Dendritic cell treated with granulocyte-macrophage colony-stimulating factor and Interleukin-4, amounts not matched to agents 40 ng/mL and 50 ng/mL, for 4 days (primary cell): ENCODE results near the gene PPP1R1A.

Experiments used
- H3K27ac Mint-ChIP-seq: one replicate; pipeline ENCODE4 v1.8.0; 2022; ENCODE audit warnings: mild to moderate bottlenecking, mixed read lengths
- H3K27me3 Mint-ChIP-seq: one replicate; pipeline ENCODE4 v1.8.0; 2022; ENCODE audit warnings: mild to moderate bottlenecking, mixed read lengths
- H3K36me3 Mint-ChIP-seq: one replicate; pipeline ENCODE4 v1.8.0; 2022; ENCODE audit warnings: low read depth, mixed read lengths
- H3K4me1 Mint-ChIP-seq: one replicate; pipeline ENCODE4 v1.8.0; 2022; ENCODE audit warnings: low read depth, mixed read lengths
- H3K4me3 Mint-ChIP-seq: one replicate; pipeline ENCODE4 v1.8.0; 2022; ENCODE audit warnings: mild to moderate bottlenecking, moderate library complexity, mixed read lengths
- H3K9me3 Mint-ChIP-seq: one replicate; pipeline ENCODE4 v1.8.0; 2022; ENCODE audit warnings: mixed read lengths
- intact Hi-C: fragments of 100-400 bp; cut with micrococcal nuclease; formaldehyde crosslinking; loops from one replicate; pipeline ENCODE4 v1.15.0; 2022

The PPP1R1A gene

GRCh38 chr12:54571193-54572188, 17.0 kb downstream of the PPP1R1A start:
- no peaks in the 10 kb centered on the region for H3K27me3 Mint-ChIP-seq
- intact Hi-C loops = no loop called here
- H3K27ac Mint-ChIP-seq = no peak overlapping the region
- no peaks in the 10 kb centered on the region for H3K9me3 Mint-ChIP-seq
- H3K36me3 Mint-ChIP-seq = peaks cover 90% of the 10 kb centered on the region
- H3K4me1 Mint-ChIP-seq = peaks cover 9% of the 10 kb centered on the region
- H3K4me3 Mint-ChIP-seq = no peak overlapping the region

- Mint-ChIP-seq H3K4me1 (peaks cover 6% of the 10 kb centered on the region), H3K36me3 (peaks cover 75% of the 10 kb centered on the region), H3K4me3 (no peak overlapping the region), H3K9me3 (no peaks in the 10 kb centered on the region), H3K27me3 (no peaks in the 10 kb centered on the region), H3K27ac (no peak overlapping the region)
- intact Hi-C loops = no loop called here
Observed at GRCh38 chr12:54569995-54570528, 18.4 kb downstream of the PPP1R1A start.

- Mint-ChIP-seq H3K27ac (no peak overlapping the region), H3K4me3 (no peak overlapping the region), H3K36me3 (peaks cover 68% of the 10 kb centered on the region), H3K4me1 (no peaks in the 10 kb centered on the region), H3K9me3 (no peaks in the 10 kb centered on the region), H3K27me3 (no peaks in the 10 kb centered on the region)
- intact Hi-C loops = no loop called here
Observed at GRCh38 chr12:54569072-54569471, 19.4 kb downstream of the PPP1R1A start.

GRCh38 chr12:54566792-54567191, 21.7 kb downstream of the PPP1R1A start:
- Mint-ChIP-seq H3K9me3 (no peaks in the 10 kb centered on the region), H3K27me3 (no peaks in the 10 kb centered on the region), H3K4me1 (peaks cover 5% of the 10 kb centered on the region), H3K36me3 (peaks cover 45% of the 10 kb centered on the region), H3K4me3 (no peak overlapping the region), H3K27ac (peak overlapping the region; percentile 3)
- intact Hi-C loops = no loop called here

- H3K27me3 Mint-ChIP-seq = no peaks in the 10 kb centered on the region
- intact Hi-C loops = no loop called here
- H3K36me3 Mint-ChIP-seq = peaks cover 38% of the 10 kb centered on the region
- peaks cover 13% of the 10 kb centered on the region for H3K4me1 Mint-ChIP-seq
- no peaks in the 10 kb centered on the region for H3K9me3 Mint-ChIP-seq
- no peak overlapping the region for H3K4me3 Mint-ChIP-seq
- H3K27ac Mint-ChIP-seq = no peak overlapping the region
Observed at GRCh38 chr12:54565986-54566544, 22.4 kb downstream of the PPP1R1A start.

- Mint-ChIP-seq H3K4me3 (no peak overlapping the region), H3K36me3 (peaks cover 31% of the 10 kb centered on the region), H3K27ac (no peak overlapping the region), H3K4me1 (peaks cover 19% of the 10 kb centered on the region), H3K9me3 (no peaks in the 10 kb centered on the region), H3K27me3 (no peaks in the 10 kb centered on the region)
- intact Hi-C loops = no loop called here
Observed at GRCh38 chr12:54565310-54565985, 23.0 kb downstream of the PPP1R1A start.

- intact Hi-C loops = no loop called here
- Mint-ChIP-seq H3K36me3 (peaks cover 25% of the 10 kb centered on the region), H3K9me3 (no peaks in the 10 kb centered on the region), H3K27ac (no peak overlapping the region), H3K27me3 (no peaks in the 10 kb centered on the region), H3K4me1 (peaks cover 26% of the 10 kb centered on the region), H3K4me3 (no peak overlapping the region)
Observed at GRCh38 chr12:54564768-54565167, 23.7 kb downstream of the PPP1R1A start.

GRCh38 chr12:54563787-54564186, 24.7 kb downstream of the PPP1R1A start:
- H3K27me3 Mint-ChIP-seq = no peaks in the 10 kb centered on the region
- no peaks in the 10 kb centered on the region for H3K9me3 Mint-ChIP-seq
- H3K4me1 Mint-ChIP-seq = peaks cover 32% of the 10 kb centered on the region
- intact Hi-C loops = no loop called here
- H3K36me3 Mint-ChIP-seq = peaks cover 15% of the 10 kb centered on the region
- H3K27ac Mint-ChIP-seq = no peak overlapping the region
- no peak overlapping the region for H3K4me3 Mint-ChIP-seq

GRCh38 chr12:54562750-54563356, 25.6 kb downstream of the PPP1R1A start:
- Mint-ChIP-seq H3K36me3 (peaks cover 7% of the 10 kb centered on the region), H3K27ac (peak overlapping the region; percentile 79), H3K27me3 (no peaks in the 10 kb centered on the region), H3K9me3 (no peaks in the 10 kb centered on the region), H3K4me3 (no peak overlapping the region), H3K4me1 (peaks cover 32% of the 10 kb centered on the region)
- intact Hi-C loops = no loop called here

- H3K27me3 Mint-ChIP-seq = no peaks in the 10 kb centered on the region
- peaks cover 32% of the 10 kb centered on the region for H3K4me1 Mint-ChIP-seq
- no peaks in the 10 kb centered on the region for H3K9me3 Mint-ChIP-seq
- peak overlapping the region; percentile 72 for H3K4me3 Mint-ChIP-seq
- intact Hi-C loops = no loop called here
- H3K36me3 Mint-ChIP-seq = no peaks in the 10 kb centered on the region
- peak overlapping the region; percentile 79 for H3K27ac Mint-ChIP-seq
Observed at GRCh38 chr12:54561164-54561563, 27.3 kb downstream of the PPP1R1A start.

GRCh38 chr12:54560374-54560858, 28.0 kb downstream of the PPP1R1A start:
- H3K27ac Mint-ChIP-seq = peak overlapping the region; percentile 79
- no peaks in the 10 kb centered on the region for H3K36me3 Mint-ChIP-seq
- peaks cover 32% of the 10 kb centered on the region for H3K4me1 Mint-ChIP-seq
- no peaks in the 10 kb centered on the region for H3K9me3 Mint-ChIP-seq
- H3K27me3 Mint-ChIP-seq = no peaks in the 10 kb centered on the region
- intact Hi-C loops = no loop called here
- H3K4me3 Mint-ChIP-seq = peak overlapping the region; percentile 72

GRCh38 chr12:54558759-54559158, 29.7 kb downstream of the PPP1R1A start:
- Mint-ChIP-seq H3K4me3 (no peak overlapping the region), H3K27ac (no peak overlapping the region), H3K36me3 (peaks cover 1% of the 10 kb centered on the region), H3K27me3 (no peaks in the 10 kb centered on the region), H3K9me3 (no peaks in the 10 kb centered on the region), H3K4me1 (peaks cover 32% of the 10 kb centered on the region)
- intact Hi-C loops = no loop called here

- H3K9me3 Mint-ChIP-seq = no peaks in the 10 kb centered on the region
- intact Hi-C loops = no loop called here
- H3K4me3 Mint-ChIP-seq = no peak overlapping the region
- peaks cover 32% of the 10 kb centered on the region for H3K4me1 Mint-ChIP-seq
- no peak overlapping the region for H3K27ac Mint-ChIP-seq
- H3K36me3 Mint-ChIP-seq = peaks cover 6% of the 10 kb centered on the region
- no peaks in the 10 kb centered on the region for H3K27me3 Mint-ChIP-seq
Observed at GRCh38 chr12:54558311-54558710, 30.1 kb downstream of the PPP1R1A start.
